ENCODE data around the gene IRF2BPL. TPM values are rescaled to one million over a fixed set of nuclear protein-coding genes. Genes with fewer than 3 reads are reported as not detected.
A peak's percentile ranks its signal among the peaks of the same experiment; 100 is the strongest.

Gene IRF2BPL
- total and polyA plus RNA-seq, 2 donors, result 13.3 to 14.3 TPM

GRCh38 chr14:77067632-77068516, 39.4 kb upstream of the IRF2BPL start:
- peaks cover 0 to 10% of the 10 kb centered on the region in 2 donors for H3K4me1 ChIP-seq (ENCODE audit: control insufficient read depth in 2 of 2, insufficient read depth in 2 of 2, low read length in 2 of 2)
- H3K9me3 ChIP-seq (ENCODE audit: control insufficient read depth in 2 of 2, insufficient read depth in 1 of 2, low read length in 1 of 2), result no peaks in the 10 kb centered on the region
- H3K27me3 ChIP-seq (ENCODE audit: control insufficient read depth in 2 of 2, insufficient read depth in 1 of 2, low read length in 1 of 2), result no peaks in the 10 kb centered on the region
- no peak overlapping the region for H3K4me3 ChIP-seq (ENCODE audit: low read length in 2 of 2)
- WGBS, result 54% methylated on average over 11 of the region's 11 CpGs
- H3K27ac ChIP-seq (ENCODE audit: low read depth in 1 of 2, low read length in 1 of 2), result no peak overlapping the region
- DNase-seq (ENCODE audit: low read depth in 6 of 9, low spot score in 9 of 9), result peak in 4 of 9 donors; percentile 39 to 69 (median 55)
- H3K36me3 ChIP-seq (ENCODE audit: control insufficient read depth in 2 of 2, insufficient read depth in 2 of 2, low read length in 1 of 2), result no peaks in the 10 kb centered on the region

DNA sequence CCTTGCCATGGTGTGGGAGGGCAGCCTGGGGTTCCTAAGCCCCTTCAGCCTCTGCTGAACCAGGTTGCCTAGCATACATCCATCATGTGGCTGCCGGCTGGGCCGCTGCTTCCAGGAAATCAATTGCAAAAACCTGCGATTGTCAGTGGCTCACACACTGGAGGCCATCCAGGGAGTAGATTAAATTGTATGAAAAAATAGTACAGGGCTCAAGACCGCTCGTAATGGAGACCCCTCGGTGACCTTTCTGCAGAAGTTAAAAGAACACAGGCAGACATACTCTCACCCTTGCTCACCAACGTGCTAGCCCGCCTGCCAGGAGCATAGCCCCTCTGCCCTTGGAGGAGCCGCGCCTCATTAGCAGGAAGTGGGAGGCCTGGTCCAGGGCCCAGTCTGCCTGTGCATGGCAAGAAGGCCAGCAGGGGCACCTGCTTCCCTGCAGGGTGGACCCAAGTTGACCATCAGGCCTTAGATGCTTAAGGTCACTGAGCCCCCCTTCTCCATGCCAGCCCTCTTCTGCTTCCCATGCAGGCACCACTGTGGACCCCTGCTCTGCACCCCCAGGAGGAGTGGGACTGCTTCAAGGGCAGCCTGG, 38.2 kb upstream of the IRF2BPL start:
- no peak for DNase-seq (ENCODE audit: low read depth in 6 of 9, low spot score in 9 of 9)
- no peaks in the 10 kb centered on the region for H3K27me3 ChIP-seq (ENCODE audit: control insufficient read depth in 2 of 2, insufficient read depth in 1 of 2, low read length in 1 of 2)
- 85% methylated on average over 10 of the region's 10 CpGs for WGBS

DNA sequence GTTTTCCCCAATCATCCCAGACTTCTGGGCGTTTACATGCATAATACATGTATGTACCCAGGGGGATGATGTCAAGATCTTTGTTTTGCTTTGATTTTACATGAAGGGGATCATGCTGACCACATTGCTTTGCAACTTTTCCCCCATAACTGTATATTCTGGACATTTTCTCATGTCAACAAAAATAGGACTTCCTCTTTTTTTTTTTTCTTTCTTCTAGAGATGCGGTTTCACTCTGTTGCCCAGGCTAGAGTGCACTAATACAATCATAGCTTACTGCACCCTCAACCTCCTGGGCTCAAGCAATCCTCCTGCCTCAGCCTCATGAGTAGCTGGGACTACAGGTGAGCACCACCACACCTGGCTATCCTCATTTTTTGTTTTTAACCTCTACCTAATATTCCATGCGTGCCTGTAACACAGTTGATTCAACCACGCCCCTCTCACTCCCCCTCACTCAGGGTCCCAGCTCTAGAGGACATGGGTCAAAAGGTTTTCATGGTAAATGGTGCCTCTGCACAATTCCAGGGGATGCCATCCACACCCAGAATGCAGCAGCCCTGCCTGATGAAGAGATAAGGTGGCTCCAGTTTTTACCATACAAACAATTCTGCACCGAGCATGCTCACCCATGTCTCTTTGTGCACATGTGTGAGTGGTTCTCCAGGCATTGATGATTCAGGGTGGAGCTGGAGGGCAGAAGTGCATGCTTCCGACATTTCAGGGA, 37.5 kb upstream of the IRF2BPL start:
- 75% methylated on average over 6 of the region's 6 CpGs for WGBS
- no peak overlapping the region for H3K27ac ChIP-seq (ENCODE audit: low read depth in 1 of 2, low read length in 1 of 2)
- H3K4me1 ChIP-seq (ENCODE audit: control insufficient read depth in 2 of 2, insufficient read depth in 2 of 2, low read length in 2 of 2), result peaks cover 0 to 16% of the 10 kb centered on the region in 2 donors
- H3K4me3 ChIP-seq (ENCODE audit: low read length in 2 of 2), result no peak overlapping the region
- H3K9me3 ChIP-seq (ENCODE audit: control insufficient read depth in 2 of 2, insufficient read depth in 1 of 2, low read length in 1 of 2), result no peaks in the 10 kb centered on the region
- DNase-seq (ENCODE audit: low read depth in 6 of 9, low spot score in 9 of 9), result no peak
- no peaks in the 10 kb centered on the region for H3K36me3 ChIP-seq (ENCODE audit: control insufficient read depth in 2 of 2, insufficient read depth in 2 of 2, low read length in 1 of 2)
- no peaks in the 10 kb centered on the region for H3K27me3 ChIP-seq (ENCODE audit: control insufficient read depth in 2 of 2, insufficient read depth in 1 of 2, low read length in 1 of 2)

More for the DNA sequence above, 38.2 kb upstream of the IRF2BPL start:
- Histone ChIP-seq H3K36me3 (ENCODE audit: control insufficient read depth in 2 of 2, insufficient read depth in 2 of 2, low read length in 1 of 2) (no peaks in the 10 kb centered on the region), H3K9me3 (ENCODE audit: control insufficient read depth in 2 of 2, insufficient read depth in 1 of 2, low read length in 1 of 2) (no peaks in the 10 kb centered on the region), H3K4me3 (ENCODE audit: low read length in 2 of 2) (no peak overlapping the region), H3K4me1 (ENCODE audit: control insufficient read depth in 2 of 2, insufficient read depth in 2 of 2, low read length in 2 of 2) (peaks cover 0 to 16% of the 10 kb centered on the region in 2 donors), H3K27ac (ENCODE audit: low read depth in 1 of 2, low read length in 1 of 2) (no peak overlapping the region)

GRCh38 chr14:77064521-77065178, 36.1 kb upstream of the IRF2BPL start:
- no peaks in the 10 kb centered on the region for H3K36me3 ChIP-seq (ENCODE audit: control insufficient read depth in 2 of 2, insufficient read depth in 2 of 2, low read length in 1 of 2)
- H3K27ac ChIP-seq (ENCODE audit: low read depth in 1 of 2, low read length in 1 of 2), result no peak overlapping the region
- 94% methylated on average over 8 of the region's 8 CpGs for WGBS
- DNase-seq (ENCODE audit: low read depth in 6 of 9, low spot score in 9 of 9), result no peak
- no peaks in the 10 kb centered on the region for H3K9me3 ChIP-seq (ENCODE audit: control insufficient read depth in 2 of 2, insufficient read depth in 1 of 2, low read length in 1 of 2)
- H3K27me3 ChIP-seq (ENCODE audit: control insufficient read depth in 2 of 2, insufficient read depth in 1 of 2, low read length in 1 of 2), result no peaks in the 10 kb centered on the region
- H3K4me3 ChIP-seq (ENCODE audit: low read length in 2 of 2), result no peak overlapping the region
- peaks cover 0 to 16% of the 10 kb centered on the region in 2 donors for H3K4me1 ChIP-seq (ENCODE audit: control insufficient read depth in 2 of 2, insufficient read depth in 2 of 2, low read length in 2 of 2)

GRCh38 chr14:77063571-77064171, 35.2 kb upstream of the IRF2BPL start:
- H3K4me3 ChIP-seq (ENCODE audit: low read length in 2 of 2), result no peak overlapping the region
- 89% methylated on average over 10 of the region's 10 CpGs for WGBS
- H3K4me1 ChIP-seq (ENCODE audit: control insufficient read depth in 2 of 2, insufficient read depth in 2 of 2, low read length in 2 of 2), result peaks cover 0 to 16% of the 10 kb centered on the region in 2 donors
- H3K9me3 ChIP-seq (ENCODE audit: control insufficient read depth in 2 of 2, insufficient read depth in 1 of 2, low read length in 1 of 2), result no peaks in the 10 kb centered on the region
- H3K36me3 ChIP-seq (ENCODE audit: control insufficient read depth in 2 of 2, insufficient read depth in 2 of 2, low read length in 1 of 2), result no peaks in the 10 kb centered on the region
- DNase-seq (ENCODE audit: low read depth in 6 of 9, low spot score in 9 of 9), result no peak
- no peaks in the 10 kb centered on the region for H3K27me3 ChIP-seq (ENCODE audit: control insufficient read depth in 2 of 2, insufficient read depth in 1 of 2, low read length in 1 of 2)
- H3K27ac ChIP-seq (ENCODE audit: low read depth in 1 of 2, low read length in 1 of 2), result no peak overlapping the region

DNA sequence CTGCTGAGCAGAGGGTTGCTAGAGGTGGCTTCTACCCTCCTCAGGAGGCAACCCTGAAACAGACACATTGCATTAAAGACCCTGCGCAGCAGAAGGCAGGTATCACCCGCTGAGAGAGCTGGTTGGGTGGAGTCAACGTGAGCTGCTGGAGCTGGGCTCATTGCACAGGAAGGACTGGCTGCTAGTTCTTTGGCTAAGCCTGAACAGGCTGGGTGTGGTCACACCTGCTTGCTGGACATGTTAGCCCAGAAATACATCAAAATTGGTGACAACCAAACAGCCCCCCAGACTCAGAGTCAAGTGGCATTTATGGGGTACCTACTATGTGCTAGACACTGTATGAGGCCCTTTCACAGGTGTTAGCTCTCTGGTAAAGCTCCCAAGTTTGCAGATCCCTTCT, 33.8 kb upstream of the IRF2BPL start:
- no peak for DNase-seq (ENCODE audit: low read depth in 6 of 9, low spot score in 9 of 9)
- Histone ChIP-seq H3K27me3 (ENCODE audit: control insufficient read depth in 2 of 2, insufficient read depth in 1 of 2, low read length in 1 of 2) (no peaks in the 10 kb centered on the region), H3K36me3 (ENCODE audit: control insufficient read depth in 2 of 2, insufficient read depth in 2 of 2, low read length in 1 of 2) (no peaks in the 10 kb centered on the region), H3K4me3 (ENCODE audit: low read length in 2 of 2) (no peak overlapping the region), H3K4me1 (ENCODE audit: control insufficient read depth in 2 of 2, insufficient read depth in 2 of 2, low read length in 2 of 2) (peaks cover 0 to 11% of the 10 kb centered on the region in 2 donors), H3K27ac (ENCODE audit: low read depth in 1 of 2, low read length in 1 of 2) (no peak overlapping the region), H3K9me3 (ENCODE audit: control insufficient read depth in 2 of 2, insufficient read depth in 1 of 2, low read length in 1 of 2) (no peaks in the 10 kb centered on the region)
- WGBS, result 89% methylated on average over 3 of the region's 3 CpGs

GRCh38 chr14:77061630-77062257, 33.2 kb upstream of the IRF2BPL start:
- no peak for DNase-seq (ENCODE audit: low read depth in 6 of 9, low spot score in 9 of 9)
- no peaks in the 10 kb centered on the region for H3K9me3 ChIP-seq (ENCODE audit: control insufficient read depth in 2 of 2, insufficient read depth in 1 of 2, low read length in 1 of 2)
- WGBS, result 96% methylated on average over 12 of the region's 12 CpGs

DNA sequence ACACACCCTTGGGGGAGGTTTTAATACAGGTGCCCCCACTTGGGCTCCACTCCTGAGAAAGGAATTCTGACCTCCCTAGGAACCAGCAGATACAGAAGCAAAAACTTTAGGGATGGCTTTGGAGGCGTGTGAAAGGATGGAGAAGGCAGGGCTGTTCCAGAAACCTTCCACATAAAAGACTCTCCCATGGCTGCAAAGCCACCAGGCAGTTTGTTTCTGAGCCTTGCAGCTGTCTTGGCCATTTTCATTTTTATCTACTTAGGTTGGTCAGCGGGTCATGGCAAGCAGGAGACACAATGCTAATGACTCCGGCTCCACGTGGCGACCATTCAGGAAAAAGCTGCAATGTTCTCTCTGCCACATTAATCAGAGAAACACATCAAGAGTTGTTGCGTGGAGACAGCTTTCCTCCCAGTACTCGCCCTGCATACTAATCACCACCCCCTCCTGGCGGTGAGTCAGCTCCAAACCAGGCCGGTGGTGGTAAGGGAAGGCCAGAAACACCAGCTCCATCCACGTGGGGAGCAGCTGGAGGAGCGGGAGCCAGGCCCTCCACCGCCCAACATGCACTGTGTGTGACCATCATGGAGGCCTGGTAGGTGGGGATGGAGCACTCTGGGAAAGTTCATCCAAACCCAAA, 30.9 kb upstream of the IRF2BPL start:
- no peak overlapping the region for H3K27ac ChIP-seq (ENCODE audit: low read depth in 1 of 2, low read length in 1 of 2)
- DNase-seq (ENCODE audit: low read depth in 6 of 9, low spot score in 9 of 9), result no peak
- WGBS, result 88% methylated on average over 12 of the region's 12 CpGs

More at GRCh38 chr14:77061630-77062257, 33.2 kb upstream of the IRF2BPL start:
- Histone ChIP-seq H3K36me3 (ENCODE audit: control insufficient read depth in 2 of 2, insufficient read depth in 2 of 2, low read length in 1 of 2) (no peaks in the 10 kb centered on the region), H3K27me3 (ENCODE audit: control insufficient read depth in 2 of 2, insufficient read depth in 1 of 2, low read length in 1 of 2) (no peaks in the 10 kb centered on the region), H3K4me1 (ENCODE audit: control insufficient read depth in 2 of 2, insufficient read depth in 2 of 2, low read length in 2 of 2) (peaks cover 0 to 10% of the 10 kb centered on the region in 2 donors), H3K4me3 (ENCODE audit: low read length in 2 of 2) (no peak overlapping the region), H3K27ac (ENCODE audit: low read depth in 1 of 2, low read length in 1 of 2) (no peak overlapping the region)

More for the DNA sequence above, 30.9 kb upstream of the IRF2BPL start:
- peaks cover 0 to 12% of the 10 kb centered on the region in 2 donors for H3K9me3 ChIP-seq (ENCODE audit: control insufficient read depth in 2 of 2, insufficient read depth in 1 of 2, low read length in 1 of 2)
- peaks cover 0 to 7% of the 10 kb centered on the region in 2 donors for H3K4me1 ChIP-seq (ENCODE audit: control insufficient read depth in 2 of 2, insufficient read depth in 2 of 2, low read length in 2 of 2)
- no peaks in the 10 kb centered on the region for H3K27me3 ChIP-seq (ENCODE audit: control insufficient read depth in 2 of 2, insufficient read depth in 1 of 2, low read length in 1 of 2)
- H3K36me3 ChIP-seq (ENCODE audit: control insufficient read depth in 2 of 2, insufficient read depth in 2 of 2, low read length in 1 of 2), result no peaks in the 10 kb centered on the region
- H3K4me3 ChIP-seq (ENCODE audit: low read length in 2 of 2), result no peak overlapping the region
